HepG2 (cell line): Measurements from ENCODE around the gene WEE1. TPM values are rescaled to one million over a fixed set of nuclear protein-coding genes. Genes with fewer than 3 reads are reported as not detected.
A peak's percentile ranks its signal among the peaks of the same experiment; 100 is the strongest.

ENCODE experiments used
- ARID4A ChIP-seq: sonication (generic); formaldehyde crosslinking; IDR thresholded peaks from 2 replicates; pipeline ENCODE4 v1.5.0; 2020; ENCODE audit warnings: mild to moderate bottlenecking, missing genetic modification reagents, borderline replicate concordance
- KDM2A ChIP-seq: sonication (generic); formaldehyde crosslinking; IDR thresholded peaks from 2 replicates; pipeline ENCODE4 v1.4.0; 2020; ENCODE audit warnings: low read depth, missing genetic modification reagents, borderline replicate concordance
- KLF12 ChIP-seq: sonication (generic); formaldehyde crosslinking; IDR thresholded peaks from 2 replicates; pipeline ENCODE4 v1.4.0; 2020; ENCODE audit warnings: missing genetic modification reagents, borderline replicate concordance
- KMT2A ChIP-seq: sonication (generic); formaldehyde crosslinking; IDR thresholded peaks from 2 replicates; pipeline ENCODE4 v1.4.0; 2020; ENCODE audit warnings: missing genetic modification reagents
- MYNN ChIP-seq: sonication (generic); formaldehyde crosslinking; IDR thresholded peaks from 2 replicates; pipeline ENCODE4 v1.4.0; 2020; ENCODE audit warnings: mild to moderate bottlenecking, low read depth, missing genetic modification reagents
- NCOA5 ChIP-seq: sonication (generic); formaldehyde crosslinking; IDR thresholded peaks from 2 replicates; pipeline ENCODE4 v1.4.0; 2020; ENCODE audit warnings: missing genetic modification reagents
- NFE2 ChIP-seq: sonication (generic); formaldehyde crosslinking; IDR thresholded peaks from 2 replicates; pipeline ENCODE4 v1.4.0; 2020; ENCODE audit warnings: missing genetic modification reagents
- ONECUT2 ChIP-seq: sonication (generic); formaldehyde crosslinking; IDR thresholded peaks from 2 replicates; pipeline ENCODE4 v1.4.0; 2020; ENCODE audit warnings: missing genetic modification reagents
- PHF5A ChIP-seq: IDR thresholded peaks from one replicate; pipeline ENCODE4 v1.6.1; 2018; ENCODE audit warnings: low read depth, missing genetic modification reagents; ENCODE audit not compliant: unreplicated experiment
- POLR2AphosphoS2 ChIP-seq: IDR thresholded peaks from 2 replicates; pipeline ENCODE4 v1.6.1; 2011; ENCODE audit warnings: low read depth, low read length, improper control_type of control experiment
- SMAD9 ChIP-seq: sonication (generic); formaldehyde crosslinking; IDR thresholded peaks from 2 replicates; pipeline ENCODE4 v1.5.1; 2020; ENCODE audit warnings: mild to moderate bottlenecking, missing genetic modification reagents
- SMARCE1 ChIP-seq: fragments of 450-650 bp; IDR thresholded peaks from 2 replicates; pipeline ENCODE4 v1.6.1; 2017; ENCODE audit warnings: borderline replicate concordance
- ZFY ChIP-seq: sonication (generic); formaldehyde crosslinking; IDR thresholded peaks from 2 replicates; pipeline ENCODE4 v1.4.0; 2020; ENCODE audit warnings: missing genetic modification reagents
- ZNF17 ChIP-seq: sonication (generic); formaldehyde crosslinking; IDR thresholded peaks from 2 replicates; pipeline ENCODE4 v1.5.0; 2020; ENCODE audit warnings: mild to moderate bottlenecking, missing genetic modification reagents
- ZNF256 ChIP-seq: sonication (generic); formaldehyde crosslinking; conservative IDR thresholded peaks from 2 replicates; pipeline ENCODE4 v1.4.0; 2020; ENCODE audit warnings: missing genetic modification reagents
- ZNF713 ChIP-seq: sonication (generic); formaldehyde crosslinking; IDR thresholded peaks from 2 replicates; pipeline ENCODE4 v1.4.0; 2020; ENCODE audit warnings: mild to moderate bottlenecking, missing genetic modification reagents
- ZNF766 ChIP-seq: sonication (generic); formaldehyde crosslinking; IDR thresholded peaks from 2 replicates; pipeline ENCODE4 v1.5.0; 2020; ENCODE audit warnings: missing genetic modification reagents, borderline replicate concordance
- ZNF788 ChIP-seq: sonication (generic); formaldehyde crosslinking; IDR thresholded peaks from 2 replicates; pipeline ENCODE4 v1.5.0; 2020; ENCODE audit warnings: mild to moderate bottlenecking, missing genetic modification reagents, borderline replicate concordance
- polyA plus RNA-seq, 8 experiments: library from polyadenylated mRNA; depleted of rRNA in 3 of 8; stranded (reverse) in 7 of 8; unstranded in 1 of 8; fragments of >200 nt; fragmentation: Illumina TruSeq in 4 of 8; extraction: Trizol in 4 of 8; gene quantifications; 2 replicates each; pipeline versions ENCODE4 v1.2.1 to v1.2.3, GENCODE V29; 2011 to 2016; ENCODE audit warnings: low read depth in 4 of 8, missing spikeins in 1 of 8, mixed read lengths in 1 of 8; ENCODE audit not compliant: insufficient read depth in 1 of 8
- total RNA-seq, 5 experiments: library from RNA; depleted of rRNA; stranded (reverse); fragments of >200 nt; fragmentation: Illumina TruSeq; extraction: Trizol; gene quantifications; 2 replicates each; pipeline ENCODE4 v1.2.3, GENCODE V29; 2016; ENCODE audit warnings: low read depth in 1 of 5
- TF ChIP-seq, protein P1 (sequence below): sonication (generic); formaldehyde crosslinking; IDR thresholded peaks from 2 replicates; pipeline ENCODE4 v1.9.0; 2021; ENCODE audit warnings: missing genetic modification reagents, borderline replicate concordance
- TF ChIP-seq, protein P2 (sequence below): sonication (generic); formaldehyde crosslinking; IDR thresholded peaks from 2 replicates; pipeline ENCODE4 v1.8.1; 2023; ENCODE audit warnings: missing genetic modification reagents, mild to moderate bottlenecking, borderline replicate concordance
- TF ChIP-seq, protein P3 (sequence below): sonication (generic); formaldehyde crosslinking; IDR thresholded peaks from 2 replicates; pipeline ENCODE4 v1.4.0; 2020; ENCODE audit warnings: missing genetic modification reagents, borderline replicate concordance
- TF ChIP-seq, protein P4 (sequence below): sonication (generic); formaldehyde crosslinking; IDR thresholded peaks from 2 replicates; pipeline ENCODE4 v1.5.0; 2020; ENCODE audit warnings: missing genetic modification reagents

Gene WEE1
- total and polyA plus RNA-seq, 2 of the 13 experiments (the other 11 are each of a cell fraction or from before 2014, with no cell fraction given), result 31.4 to 63.7 TPM

GRCh38 chr11:9606809-9607510 is 33.5 kb downstream of the WEE1 start (continued):
- TF ChIP-seq PHF5A (CRISPR knock-in tag), result no peak
- TF ChIP-seq KMT2A (CRISPR knock-in tag), result no peak
- TF ChIP-seq, protein P1, sequence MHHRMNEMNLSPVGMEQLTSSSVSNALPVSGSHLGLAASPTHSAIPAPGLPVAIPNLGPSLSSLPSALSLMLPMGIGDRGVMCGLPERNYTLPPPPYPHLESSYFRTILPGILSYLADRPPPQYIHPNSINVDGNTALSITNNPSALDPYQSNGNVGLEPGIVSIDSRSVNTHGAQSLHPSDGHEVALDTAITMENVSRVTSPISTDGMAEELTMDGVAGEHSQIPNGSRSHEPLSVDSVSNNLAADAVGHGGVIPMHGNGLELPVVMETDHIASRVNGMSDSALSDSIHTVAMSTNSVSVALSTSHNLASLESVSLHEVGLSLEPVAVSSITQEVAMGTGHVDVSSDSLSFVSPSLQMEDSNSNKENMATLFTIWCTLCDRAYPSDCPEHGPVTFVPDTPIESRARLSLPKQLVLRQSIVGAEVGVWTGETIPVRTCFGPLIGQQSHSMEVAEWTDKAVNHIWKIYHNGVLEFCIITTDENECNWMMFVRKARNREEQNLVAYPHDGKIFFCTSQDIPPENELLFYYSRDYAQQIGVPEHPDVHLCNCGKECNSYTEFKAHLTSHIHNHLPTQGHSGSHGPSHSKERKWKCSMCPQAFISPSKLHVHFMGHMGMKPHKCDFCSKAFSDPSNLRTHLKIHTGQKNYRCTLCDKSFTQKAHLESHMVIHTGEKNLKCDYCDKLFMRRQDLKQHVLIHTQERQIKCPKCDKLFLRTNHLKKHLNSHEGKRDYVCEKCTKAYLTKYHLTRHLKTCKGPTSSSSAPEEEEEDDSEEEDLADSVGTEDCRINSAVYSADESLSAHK (CRISPR knock-in tag), result no peak
- TF ChIP-seq SMAD9 (CRISPR knock-in tag), result no peak
- TF ChIP-seq, protein P2, sequence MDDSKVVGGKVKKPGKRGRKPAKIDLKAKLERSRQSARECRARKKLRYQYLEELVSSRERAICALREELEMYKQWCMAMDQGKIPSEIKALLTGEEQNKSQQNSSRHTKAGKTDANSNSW, result no peak
- TF ChIP-seq MYNN, result no peak
- no peak for TF ChIP-seq NFE2 (CRISPR knock-in tag)
- TF ChIP-seq ZNF17 (CRISPR knock-in tag), result no peak
- TF ChIP-seq ZNF788 (CRISPR knock-in tag), result 0 out of 2 replicates have a peak, but pooled peaks have one; percentile 27
- no peak for TF ChIP-seq NCOA5 (CRISPR knock-in tag)
- peak; percentile 41; the same call in 1 of the 2 replicates for TF ChIP-seq ARID4A (CRISPR knock-in tag)
- TF ChIP-seq KDM2A (CRISPR knock-in tag), result no peak
- TF ChIP-seq, protein P3, sequence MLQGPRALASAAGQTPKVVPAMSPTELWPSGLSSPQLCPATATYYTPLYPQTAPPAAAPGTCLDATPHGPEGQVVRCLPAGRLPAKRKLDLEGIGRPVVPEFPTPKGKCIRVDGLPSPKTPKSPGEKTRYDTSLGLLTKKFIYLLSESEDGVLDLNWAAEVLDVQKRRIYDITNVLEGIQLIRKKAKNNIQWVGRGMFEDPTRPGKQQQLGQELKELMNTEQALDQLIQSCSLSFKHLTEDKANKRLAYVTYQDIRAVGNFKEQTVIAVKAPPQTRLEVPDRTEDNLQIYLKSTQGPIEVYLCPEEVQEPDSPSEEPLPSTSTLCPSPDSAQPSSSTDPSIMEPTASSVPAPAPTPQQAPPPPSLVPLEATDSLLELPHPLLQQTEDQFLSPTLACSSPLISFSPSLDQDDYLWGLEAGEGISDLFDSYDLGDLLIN (CRISPR knock-in tag), result no peak
- no peak for TF ChIP-seq POLR2AphosphoS2
- TF ChIP-seq ZFY, result peak; percentile 46; the same call in 1 of the 2 replicates
- TF ChIP-seq KLF12 (CRISPR knock-in tag), result no peak
- TF ChIP-seq, protein P4, sequence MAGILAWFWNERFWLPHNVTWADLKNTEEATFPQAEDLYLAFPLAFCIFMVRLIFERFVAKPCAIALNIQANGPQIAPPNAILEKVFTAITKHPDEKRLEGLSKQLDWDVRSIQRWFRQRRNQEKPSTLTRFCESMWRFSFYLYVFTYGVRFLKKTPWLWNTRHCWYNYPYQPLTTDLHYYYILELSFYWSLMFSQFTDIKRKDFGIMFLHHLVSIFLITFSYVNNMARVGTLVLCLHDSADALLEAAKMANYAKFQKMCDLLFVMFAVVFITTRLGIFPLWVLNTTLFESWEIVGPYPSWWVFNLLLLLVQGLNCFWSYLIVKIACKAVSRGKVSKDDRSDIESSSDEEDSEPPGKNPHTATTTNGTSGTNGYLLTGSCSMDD (CRISPR knock-in tag), result no peak
- no peak for TF ChIP-seq ZNF713 (CRISPR knock-in tag)
- no peak for TF ChIP-seq ZNF256 (CRISPR knock-in tag)
- TF ChIP-seq SMARCE1, result no peak
- TF ChIP-seq ONECUT2, result no peak
- TF ChIP-seq ZNF766 (CRISPR knock-in tag), result no peak
